Smooth muscle cell (in vitro differentiated cells): ENCODE measurements around the gene EME1. TPM values are rescaled to one million over a fixed set of nuclear protein-coding genes. Genes with fewer than 3 reads are reported as not detected.

Experiments used
- DNase-seq: peaks from one replicate; lab custom pipeline; 2025; ENCODE audit not compliant: unreplicated experiment; lab: John Stamatoyannopoulos, UW
- H2AFZ ChIP-seq: fragments of 200-600 bp; sonication (generic); 2 replicates; pipeline ENCODE4 v1.6.0; 2016; ENCODE audit warnings: antibody characterized with exemption, low read depth, mild to moderate bottlenecking
- H3F3A ChIP-seq: fragments of 200-600 bp; sonication (generic); 2 replicates; pipeline ENCODE4 v1.6.0; 2017; ENCODE audit warnings: antibody characterized with exemption, low read depth
- H3K27ac ChIP-seq: fragments of 200-600 bp; sonication (generic); 2 replicates; pipeline ENCODE4 v1.5.1; 2016; ENCODE audit warnings: low read depth, mild to moderate bottlenecking
- H3K27me3 ChIP-seq: fragments of 200-600 bp; sonication (generic); 2 replicates; pipeline ENCODE4 v1.6.1; 2016; ENCODE audit warnings: low read depth, mild to moderate bottlenecking
- H3K36me3 ChIP-seq: fragments of 200-600 bp; sonication (generic); 2 replicates; pipeline ENCODE4 v1.5.1; 2016; ENCODE audit warnings: low read depth
- H3K4me1 ChIP-seq: fragments of 200-600 bp; sonication (generic); 2 replicates; pipeline ENCODE4 v1.5.1; 2016; ENCODE audit warnings: low read depth
- H3K4me2 ChIP-seq: fragments of 200-600 bp; sonication (generic); 2 replicates; pipeline ENCODE4 v1.6.0; 2016; ENCODE audit warnings: mild to moderate bottlenecking
- H3K4me3 ChIP-seq: fragments of 200-600 bp; sonication (generic); 2 replicates; pipeline ENCODE4 v1.5.1; 2016; ENCODE audit warnings: mild to moderate bottlenecking
- H3K79me2 ChIP-seq: fragments of 200-600 bp; sonication (generic); 2 replicates; pipeline ENCODE4 v1.6.0; 2016; ENCODE audit warnings: low read depth, mild to moderate bottlenecking
- H3K9ac ChIP-seq: fragments of 200-600 bp; sonication (generic); 2 replicates; pipeline ENCODE4 v1.6.0; 2016; ENCODE audit warnings: low read depth
- H3K9me3 ChIP-seq: fragments of 200-600 bp; sonication (generic); replicated peaks from 2 replicates; pipeline ENCODE4 v1.5.1; 2016; ENCODE audit warnings: low read depth
- H4K20me1 ChIP-seq: fragments of 200-600 bp; sonication (generic); 2 replicates; pipeline ENCODE4 v1.6.0; 2016; ENCODE audit warnings: low read depth
- CTCF ChIP-seq: fragments of 200-600 bp; sonication (generic); IDR thresholded peaks from 2 replicates; pipeline ENCODE4 v1.5.1; 2017; ENCODE audit warnings: borderline replicate concordance, mild to moderate bottlenecking, antibody characterized with exemption; ENCODE audit not compliant: insufficient read depth, poor library complexity, severe bottlenecking
- WGBS: methylation state at CpG from one replicate; pipeline ENCODE4 v1.1.7; 2016; ENCODE audit warnings: low lambda C conversion rate; 5-methylcytosine and 5-hydroxymethylcytosine counted together
- polyA plus RNA-seq: library from polyadenylated mRNA; unstranded; fragments of >200 nt; fragmentation: Nextera tagmentation; extraction: Ambion mirVana; gene quantifications from 2 replicates; pipeline ENCODE4 v1.2.1, GENCODE V29; 2016
- total RNA-seq: library from RNA; depleted of rRNA; stranded (reverse); fragments of >200 nt; gene quantifications from 2 replicates; pipeline ENCODE4 v1.2.3, GENCODE V29; 2014

Gene EME1
- total and polyA plus RNA-seq, 2 experiments from 2014 or later: 8.2 to 9.6 TPM

GRCh38 chr17:50350733-50351132 lies 22.3 kb upstream of the EME1 start:
- no peak overlapping the region for H3K9ac ChIP-seq
- no peak overlapping the region for H2AFZ ChIP-seq
- H3K79me2 ChIP-seq: peaks cover 34% of the 10 kb centered on the region
- 96% methylated on average over 2 of the region's 2 CpGs for WGBS
- H3K9me3 ChIP-seq: no peaks in the 10 kb centered on the region
- H3K36me3 ChIP-seq: no peaks in the 10 kb centered on the region
- TF ChIP-seq CTCF: no peak
- H3K4me1 ChIP-seq: peaks cover 13% of the 10 kb centered on the region
- no peak for DNase-seq
- H3F3A ChIP-seq: no peaks in the 10 kb centered on the region
- H3K27ac ChIP-seq: no peak overlapping the region
- peaks cover 62% of the 10 kb centered on the region for H4K20me1 ChIP-seq
- H3K4me3 ChIP-seq: no peak overlapping the region
- no peaks in the 10 kb centered on the region for H3K27me3 ChIP-seq
- no peak overlapping the region for H3K4me2 ChIP-seq

GRCh38 chr17:50352072-50352692 lies 20.8 kb upstream of the EME1 start:
- H3K27me3 ChIP-seq: no peaks in the 10 kb centered on the region
- DNase-seq: no peak
- 97% methylated on average over 6 of the region's 6 CpGs for WGBS

GRCh38 chr17:50352693-50353599 lies 20.1 kb upstream of the EME1 start:
- no peak for DNase-seq
- 96% methylated on average over 21 of the region's 21 CpGs for WGBS

More at GRCh38 chr17:50352072-50352692, 20.8 kb upstream of the EME1 start:
- no peak overlapping the region for H3K4me2 ChIP-seq
- no peaks in the 10 kb centered on the region for H3K9me3 ChIP-seq
- no peak for TF ChIP-seq CTCF
- H3K4me1 ChIP-seq: peaks cover 13% of the 10 kb centered on the region
- H3K27ac ChIP-seq: no peak overlapping the region
- no peak overlapping the region for H2AFZ ChIP-seq
- no peaks in the 10 kb centered on the region for H3K36me3 ChIP-seq
- no peak overlapping the region for H3K4me3 ChIP-seq
- H3K79me2 ChIP-seq: peaks cover 26% of the 10 kb centered on the region
- no peak overlapping the region for H3K9ac ChIP-seq
- H3F3A ChIP-seq: no peaks in the 10 kb centered on the region
- H4K20me1 ChIP-seq: peaks cover 62% of the 10 kb centered on the region

More at GRCh38 chr17:50352693-50353599, 20.1 kb upstream of the EME1 start:
- Histone ChIP-seq H3K27me3 (no peaks in the 10 kb centered on the region), H3K9me3 (no peaks in the 10 kb centered on the region), H3K79me2 (peaks cover 19% of the 10 kb centered on the region), H3K4me2 (no peak overlapping the region), H3F3A (no peaks in the 10 kb centered on the region), H4K20me1 (peaks cover 58% of the 10 kb centered on the region), H3K36me3 (no peaks in the 10 kb centered on the region), H3K4me1 (peaks cover 5% of the 10 kb centered on the region), H2AFZ (no peak overlapping the region), H3K27ac (no peak overlapping the region), H3K9ac (no peak overlapping the region), H3K4me3 (no peak overlapping the region)
- TF ChIP-seq CTCF: no peak
